ENCODE results near the gene PPAN.

Gene PPAN

GRCh38 chr19:10136936-10137335, 30.8 kb downstream of the PPAN start:
- DNase-seq (ENCODE audit: extremely low read depth, insufficient read length), result no peak
- Histone ChIP-seq H3K4me3 (replicated peaks; ENCODE audit: low read depth, low read length) (no peak overlapping the region), H3K27me3 (replicated peaks; ENCODE audit: control insufficient read depth, insufficient read depth, low read length) (no peaks in the 10 kb centered on the region), H3K36me3 (ENCODE audit: control insufficient read depth, insufficient read depth, low read length) (peaks cover 67% of the 10 kb centered on the region)
- TF ChIP-seq CTCF (IDR thresholded peaks at IDR 0.05; ENCODE audit: insufficient read depth, low read length, poor library complexity, severe bottlenecking), result no peak

- no peak for DNase-seq (ENCODE audit: extremely low read depth, insufficient read length)
- no peak for TF ChIP-seq CTCF (IDR thresholded peaks at IDR 0.05; ENCODE audit: insufficient read depth, low read length, poor library complexity, severe bottlenecking)
Measured at GRCh38 chr19:10137751-10138682, 31.9 kb downstream of the PPAN start.

GRCh38 chr19:10138879-10139795, 33.0 kb downstream of the PPAN start:
- no peak for TF ChIP-seq CTCF (IDR thresholded peaks at IDR 0.05; ENCODE audit: insufficient read depth, low read length, poor library complexity, severe bottlenecking)
- H3K4me3 ChIP-seq (replicated peaks; ENCODE audit: low read depth, low read length), result no peak overlapping the region
- peaks cover 76% of the 10 kb centered on the region for H3K36me3 ChIP-seq (ENCODE audit: control insufficient read depth, insufficient read depth, low read length)
- no peaks in the 10 kb centered on the region for H3K27me3 ChIP-seq (replicated peaks; ENCODE audit: control insufficient read depth, insufficient read depth, low read length)
- DNase-seq (ENCODE audit: extremely low read depth, insufficient read length), result no peak

More at GRCh38 chr19:10137751-10138682, 31.9 kb downstream of the PPAN start:
- no peaks in the 10 kb centered on the region for H3K27me3 ChIP-seq (replicated peaks; ENCODE audit: control insufficient read depth, insufficient read depth, low read length)
- H3K36me3 ChIP-seq (ENCODE audit: control insufficient read depth, insufficient read depth, low read length), result peaks cover 73% of the 10 kb centered on the region
- H3K4me3 ChIP-seq (replicated peaks; ENCODE audit: low read depth, low read length), result no peak overlapping the region

DNA sequence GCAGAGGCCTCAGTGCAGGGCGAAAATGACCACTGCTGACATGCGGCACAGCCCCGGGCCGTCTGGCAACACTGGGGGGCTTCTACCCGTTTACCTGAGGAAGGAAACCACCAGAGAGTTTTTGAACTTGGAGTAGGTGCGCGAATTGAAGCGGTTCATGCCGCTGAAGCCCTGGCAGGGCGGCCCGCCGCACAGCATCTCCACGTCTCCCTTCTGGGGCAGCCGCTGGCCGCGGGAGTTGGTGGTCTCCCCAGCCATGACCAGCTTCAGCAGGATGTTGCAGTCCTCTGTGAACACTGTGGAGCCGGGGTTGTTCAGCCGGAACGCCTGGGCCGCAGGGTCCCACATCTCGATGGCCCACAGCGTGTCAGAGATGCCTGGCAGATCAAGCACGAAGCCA, 33.8 kb downstream of the PPAN start:
- TF ChIP-seq CTCF (IDR thresholded peaks at IDR 0.05; ENCODE audit: insufficient read depth, low read length, poor library complexity, severe bottlenecking), result no peak
- DNase-seq (ENCODE audit: extremely low read depth, insufficient read length), result no peak
- H3K27me3 ChIP-seq (replicated peaks; ENCODE audit: control insufficient read depth, insufficient read depth, low read length), result no peaks in the 10 kb centered on the region
- H3K4me3 ChIP-seq (replicated peaks; ENCODE audit: low read depth, low read length), result no peak overlapping the region
- peaks cover 80% of the 10 kb centered on the region for H3K36me3 ChIP-seq (ENCODE audit: control insufficient read depth, insufficient read depth, low read length)

- no peak for DNase-seq (ENCODE audit: extremely low read depth, insufficient read length)
- no peak for TF ChIP-seq CTCF (IDR thresholded peaks at IDR 0.05; ENCODE audit: insufficient read depth, low read length, poor library complexity, severe bottlenecking)
- no peak overlapping the region for H3K4me3 ChIP-seq (replicated peaks; ENCODE audit: low read depth, low read length)
- H3K36me3 ChIP-seq (ENCODE audit: control insufficient read depth, insufficient read depth, low read length), result peaks cover 78% of the 10 kb centered on the region
- no peaks in the 10 kb centered on the region for H3K27me3 ChIP-seq (replicated peaks; ENCODE audit: control insufficient read depth, insufficient read depth, low read length)
Measured at GRCh38 chr19:10141479-10141878, 35.3 kb downstream of the PPAN start.

All from GM06990 (cell line).